Measurements from ENCODE around the gene DGKH.

Gene DGKH

DNA sequence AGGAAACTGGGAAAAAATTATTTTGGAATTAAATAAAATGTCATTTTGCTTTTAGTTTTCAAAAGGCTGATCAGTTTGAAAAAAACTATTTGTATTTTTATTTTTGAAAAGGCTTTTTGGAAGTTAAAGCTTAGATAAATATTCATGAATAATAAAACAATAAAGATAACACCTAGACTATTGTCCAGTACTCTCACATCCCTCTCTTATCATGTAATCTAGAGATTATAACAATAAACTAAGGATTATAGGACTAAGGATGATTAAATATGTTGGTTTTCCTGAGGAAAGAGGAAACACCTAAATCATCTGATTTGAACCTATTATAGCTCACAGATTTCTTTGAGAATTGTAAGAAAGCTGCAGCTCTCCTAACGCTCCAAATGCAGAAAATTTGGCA lies 142.1 kb downstream of the DGKH start:
- no peak overlapping the region for H3K4me3 ChIP-seq (ENCODE audit: low read depth, low read length)
- no peak for DNase-seq (ENCODE audit: low read depth)
- TF ChIP-seq CTCF (IDR thresholded peaks at IDR 0.05; ENCODE audit: control insufficient read depth, extremely low read depth, insufficient read depth), result no peak

DNA sequence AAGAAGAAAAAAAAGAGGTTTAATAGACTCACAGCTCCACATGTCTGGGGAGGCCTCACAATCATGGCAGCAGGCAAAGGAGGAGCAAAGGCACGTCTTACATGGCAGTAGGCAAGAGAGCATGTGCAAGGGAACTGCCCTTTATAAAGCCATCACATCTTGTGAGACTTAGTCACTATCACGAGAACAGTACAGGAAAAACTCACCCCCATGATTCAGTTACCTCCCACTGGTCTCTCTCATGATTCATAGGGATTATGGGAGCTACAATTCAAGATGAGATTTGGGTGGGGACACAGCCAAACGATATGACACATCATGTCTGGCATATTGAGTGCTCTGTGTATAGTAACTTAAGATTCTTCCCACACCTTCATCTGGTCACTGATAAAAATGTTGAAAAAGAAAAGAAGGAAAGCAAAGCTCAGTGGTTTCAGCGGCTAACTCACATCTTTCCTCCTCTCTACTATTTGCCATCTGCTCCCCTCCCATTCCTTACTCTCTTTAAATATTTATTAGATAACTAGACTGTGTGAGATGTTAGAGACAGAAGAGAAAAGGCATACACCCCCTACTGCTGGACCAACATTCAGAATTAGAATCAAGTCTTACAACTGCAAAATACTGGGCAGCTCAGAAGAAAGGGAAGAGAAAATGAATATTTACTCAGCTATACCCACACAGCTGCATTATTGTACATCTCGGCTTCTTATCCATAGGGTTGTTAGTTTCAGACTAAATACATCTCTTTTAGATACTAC lies 163.4 kb downstream of the DGKH start:
- no peak overlapping the region for H3K4me3 ChIP-seq (ENCODE audit: low read depth, low read length)
- no peak for DNase-seq (ENCODE audit: low read depth)
- TF ChIP-seq CTCF (IDR thresholded peaks at IDR 0.05; ENCODE audit: control insufficient read depth, extremely low read depth, insufficient read depth), result no peak

- DNase-seq (ENCODE audit: low read depth), result no peak
- no peak overlapping the region for H3K4me3 ChIP-seq (ENCODE audit: low read depth, low read length)
- TF ChIP-seq CTCF (IDR thresholded peaks at IDR 0.05; ENCODE audit: control insufficient read depth, extremely low read depth, insufficient read depth), result no peak
Observed at GRCh38 chr13:42214446-42214845, 166.0 kb downstream of the DGKH start.

DNA sequence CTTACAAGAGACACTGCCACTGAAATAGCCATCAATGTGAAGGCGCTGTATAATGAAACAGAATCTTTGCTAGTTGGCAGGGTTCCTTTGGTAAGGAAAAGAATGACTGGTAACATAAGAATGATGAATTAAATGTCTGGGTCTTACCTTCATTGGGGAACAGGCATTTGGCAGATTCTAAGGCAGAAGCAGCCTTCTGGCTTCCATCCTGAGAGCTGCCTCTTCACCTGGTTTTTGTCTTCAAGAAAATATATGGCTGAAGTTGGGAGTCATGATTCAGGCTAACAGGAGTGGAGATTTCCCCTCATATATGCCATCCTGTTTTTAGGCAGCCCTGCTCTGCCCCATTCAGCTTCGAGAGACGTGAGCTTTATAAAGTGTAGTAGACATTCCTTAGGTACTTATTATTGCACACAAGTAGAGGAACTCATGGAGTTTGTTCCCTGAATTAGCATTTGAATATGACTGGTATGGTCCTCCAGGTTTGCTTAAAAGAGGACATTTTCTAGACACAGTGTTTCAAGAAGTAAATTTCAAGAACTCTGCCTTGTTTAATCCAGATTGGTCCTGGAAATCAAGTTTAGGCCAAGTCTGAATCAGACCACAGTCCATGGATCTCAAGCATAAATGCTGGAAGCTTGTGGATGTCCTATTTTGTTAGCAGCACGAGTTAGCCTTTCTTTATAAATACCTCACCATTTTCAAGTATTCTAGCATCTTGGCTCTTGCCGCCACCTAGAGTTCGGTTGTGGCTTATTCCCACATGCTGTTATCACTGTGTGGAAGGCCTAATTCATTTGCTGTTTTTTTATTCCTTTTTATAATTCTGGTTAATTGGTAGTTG lies 167.4 kb downstream of the DGKH start:
- DNase-seq (ENCODE audit: low read depth), result peak; percentile 28
- H3K4me3 ChIP-seq (ENCODE audit: low read depth, low read length), result no peak overlapping the region
- TF ChIP-seq CTCF (IDR thresholded peaks at IDR 0.05; ENCODE audit: control insufficient read depth, extremely low read depth, insufficient read depth), result peak; percentile 67

GRCh38 chr13:42216422-42216735 lies 167.9 kb downstream of the DGKH start:
- DNase-seq (ENCODE audit: low read depth), result no peak
- no peak for TF ChIP-seq CTCF (IDR thresholded peaks at IDR 0.05; ENCODE audit: control insufficient read depth, extremely low read depth, insufficient read depth)
- no peak overlapping the region for H3K4me3 ChIP-seq (ENCODE audit: low read depth, low read length)

DNA sequence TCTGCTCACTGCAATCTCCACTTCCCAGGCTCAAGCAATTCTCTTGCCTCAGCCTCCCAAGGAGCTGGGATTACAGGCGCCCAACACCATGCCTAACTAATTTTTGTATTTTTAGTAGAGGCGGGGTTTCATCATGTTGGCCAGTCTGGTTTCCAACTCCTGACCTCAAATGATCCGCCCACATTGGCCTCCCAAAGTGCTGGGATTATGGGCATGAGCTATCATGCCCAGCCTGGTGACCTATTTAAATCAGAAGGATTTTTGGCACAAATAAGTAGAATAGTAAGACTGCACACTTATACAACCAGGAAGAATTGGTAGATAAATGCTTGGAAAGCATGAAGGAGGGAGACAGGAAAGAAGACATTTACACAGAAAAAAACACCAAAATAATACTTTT lies 170.1 kb downstream of the DGKH start:
- TF ChIP-seq CTCF (IDR thresholded peaks at IDR 0.05; ENCODE audit: control insufficient read depth, extremely low read depth, insufficient read depth), result no peak
- no peak overlapping the region for H3K4me3 ChIP-seq (ENCODE audit: low read depth, low read length)
- no peak for DNase-seq (ENCODE audit: low read depth)
